ENCODE results near the gene MYMK.

The MYMK gene

GRCh38 chr9:133524679-133525228 is at the start of gene MYMK:
MYMK (minus strand) TSS chr9:133524959; CDS start chr9:133524844, 115 bp downstream.
- no peaks in the 10 kb centered on the region for H3K9me3 ChIP-seq (ENCODE audit: control insufficient read depth, low read length)
- no peaks in the 10 kb centered on the region for H3K36me3 ChIP-seq (ENCODE audit: control insufficient read depth, insufficient read depth, low read length)
- no peak within 1 kb of the TSS for H3K4me3 ChIP-seq (ENCODE audit: low read length)
- H3K4me1 ChIP-seq (ENCODE audit: control insufficient read depth, insufficient read depth, low read length), result peaks cover 13% of the 10 kb centered on the region
- H3K27me3 ChIP-seq (ENCODE audit: control insufficient read depth, insufficient read depth, low read length), result peaks cover 3% of the 10 kb centered on the region
- no peak within 1 kb of the TSS for H3K9ac ChIP-seq (ENCODE audit: low read length)

- Histone ChIP-seq H3K4me1 (ENCODE audit: control insufficient read depth, insufficient read depth, low read length) (no peaks in the 10 kb centered on the region), H3K9me3 (ENCODE audit: control insufficient read depth, low read length) (no peaks in the 10 kb centered on the region), H3K9ac (ENCODE audit: low read length) (no peak overlapping the region), H3K4me3 (ENCODE audit: low read length) (no peak overlapping the region), H3K27me3 (ENCODE audit: control insufficient read depth, insufficient read depth, low read length) (no peaks in the 10 kb centered on the region), H3K36me3 (ENCODE audit: control insufficient read depth, insufficient read depth, low read length) (no peaks in the 10 kb centered on the region)
These were observed 49.2 kb upstream of the MYMK start for GRCh38 chr9:133573791-133574515.

GRCh38 chr9:133572821-133573361 is 48.1 kb upstream of the MYMK start:
- no peaks in the 10 kb centered on the region for H3K9me3 ChIP-seq (ENCODE audit: control insufficient read depth, low read length)
- no peaks in the 10 kb centered on the region for H3K4me1 ChIP-seq (ENCODE audit: control insufficient read depth, insufficient read depth, low read length)
- H3K36me3 ChIP-seq (ENCODE audit: control insufficient read depth, insufficient read depth, low read length), result no peaks in the 10 kb centered on the region
- no peak overlapping the region for H3K4me3 ChIP-seq (ENCODE audit: low read length)
- H3K9ac ChIP-seq (ENCODE audit: low read length), result no peak overlapping the region
- H3K27me3 ChIP-seq (ENCODE audit: control insufficient read depth, insufficient read depth, low read length), result no peaks in the 10 kb centered on the region

GRCh38 chr9:133571896-133572595 is 47.3 kb upstream of the MYMK start:
- Histone ChIP-seq H3K4me1 (ENCODE audit: control insufficient read depth, insufficient read depth, low read length) (no peaks in the 10 kb centered on the region), H3K9me3 (ENCODE audit: control insufficient read depth, low read length) (no peaks in the 10 kb centered on the region), H3K4me3 (ENCODE audit: low read length) (no peak overlapping the region), H3K36me3 (ENCODE audit: control insufficient read depth, insufficient read depth, low read length) (no peaks in the 10 kb centered on the region), H3K9ac (ENCODE audit: low read length) (no peak overlapping the region), H3K27me3 (ENCODE audit: control insufficient read depth, insufficient read depth, low read length) (no peaks in the 10 kb centered on the region)

- Histone ChIP-seq H3K9me3 (ENCODE audit: control insufficient read depth, low read length) (no peaks in the 10 kb centered on the region), H3K4me1 (ENCODE audit: control insufficient read depth, insufficient read depth, low read length) (no peaks in the 10 kb centered on the region), H3K36me3 (ENCODE audit: control insufficient read depth, insufficient read depth, low read length) (no peaks in the 10 kb centered on the region), H3K9ac (ENCODE audit: low read length) (no peak overlapping the region), H3K27me3 (ENCODE audit: control insufficient read depth, insufficient read depth, low read length) (no peaks in the 10 kb centered on the region), H3K4me3 (ENCODE audit: low read length) (no peak overlapping the region)
These were observed 46.7 kb upstream of the MYMK start for GRCh38 chr9:133571391-133571890.

- Histone ChIP-seq H3K9ac (ENCODE audit: low read length) (no peak overlapping the region), H3K4me3 (ENCODE audit: low read length) (no peak overlapping the region), H3K4me1 (ENCODE audit: control insufficient read depth, insufficient read depth, low read length) (no peaks in the 10 kb centered on the region), H3K9me3 (ENCODE audit: control insufficient read depth, low read length) (no peaks in the 10 kb centered on the region), H3K36me3 (ENCODE audit: control insufficient read depth, insufficient read depth, low read length) (no peaks in the 10 kb centered on the region), H3K27me3 (ENCODE audit: control insufficient read depth, insufficient read depth, low read length) (no peaks in the 10 kb centered on the region)
These were observed 45.9 kb upstream of the MYMK start for GRCh38 chr9:133570691-133571080.

- Histone ChIP-seq H3K4me1 (ENCODE audit: control insufficient read depth, insufficient read depth, low read length) (no peaks in the 10 kb centered on the region), H3K27me3 (ENCODE audit: control insufficient read depth, insufficient read depth, low read length) (no peaks in the 10 kb centered on the region), H3K36me3 (ENCODE audit: control insufficient read depth, insufficient read depth, low read length) (no peaks in the 10 kb centered on the region), H3K4me3 (ENCODE audit: low read length) (no peak overlapping the region), H3K9ac (ENCODE audit: low read length) (no peak overlapping the region), H3K9me3 (ENCODE audit: control insufficient read depth, low read length) (no peaks in the 10 kb centered on the region)
These were observed 45.3 kb upstream of the MYMK start for GRCh38 chr9:133569891-133570690.

- no peaks in the 10 kb centered on the region for H3K9me3 ChIP-seq (ENCODE audit: control insufficient read depth, low read length)
- H3K4me1 ChIP-seq (ENCODE audit: control insufficient read depth, insufficient read depth, low read length), result no peaks in the 10 kb centered on the region
- no peaks in the 10 kb centered on the region for H3K36me3 ChIP-seq (ENCODE audit: control insufficient read depth, insufficient read depth, low read length)
- no peak overlapping the region for H3K4me3 ChIP-seq (ENCODE audit: low read length)
- no peaks in the 10 kb centered on the region for H3K27me3 ChIP-seq (ENCODE audit: control insufficient read depth, insufficient read depth, low read length)
- no peak overlapping the region for H3K9ac ChIP-seq (ENCODE audit: low read length)
These were observed 44.5 kb upstream of the MYMK start for GRCh38 chr9:133569121-133569785.

- no peak overlapping the region for H3K9ac ChIP-seq (ENCODE audit: low read length)
- no peaks in the 10 kb centered on the region for H3K36me3 ChIP-seq (ENCODE audit: control insufficient read depth, insufficient read depth, low read length)
- no peaks in the 10 kb centered on the region for H3K27me3 ChIP-seq (ENCODE audit: control insufficient read depth, insufficient read depth, low read length)
- no peak overlapping the region for H3K4me3 ChIP-seq (ENCODE audit: low read length)
- no peaks in the 10 kb centered on the region for H3K9me3 ChIP-seq (ENCODE audit: control insufficient read depth, low read length)
- peaks cover 4% of the 10 kb centered on the region for H3K4me1 ChIP-seq (ENCODE audit: control insufficient read depth, insufficient read depth, low read length)
These were observed 43.4 kb upstream of the MYMK start for GRCh38 chr9:133568186-133568585.

GRCh38 chr9:133566817-133567216 is 42.1 kb upstream of the MYMK start:
- Histone ChIP-seq H3K4me3 (ENCODE audit: low read length) (no peak overlapping the region), H3K9ac (ENCODE audit: low read length) (no peak overlapping the region), H3K9me3 (ENCODE audit: control insufficient read depth, low read length) (no peaks in the 10 kb centered on the region), H3K27me3 (ENCODE audit: control insufficient read depth, insufficient read depth, low read length) (no peaks in the 10 kb centered on the region), H3K4me1 (ENCODE audit: control insufficient read depth, insufficient read depth, low read length) (peaks cover 9% of the 10 kb centered on the region), H3K36me3 (ENCODE audit: control insufficient read depth, insufficient read depth, low read length) (no peaks in the 10 kb centered on the region)

GRCh38 chr9:133566382-133566781 is 41.6 kb upstream of the MYMK start:
- H3K9me3 ChIP-seq (ENCODE audit: control insufficient read depth, low read length), result no peaks in the 10 kb centered on the region
- H3K4me1 ChIP-seq (ENCODE audit: control insufficient read depth, insufficient read depth, low read length), result peaks cover 9% of the 10 kb centered on the region
- no peak overlapping the region for H3K9ac ChIP-seq (ENCODE audit: low read length)
- H3K4me3 ChIP-seq (ENCODE audit: low read length), result no peak overlapping the region
- H3K27me3 ChIP-seq (ENCODE audit: control insufficient read depth, insufficient read depth, low read length), result no peaks in the 10 kb centered on the region
- H3K36me3 ChIP-seq (ENCODE audit: control insufficient read depth, insufficient read depth, low read length), result no peaks in the 10 kb centered on the region

Measured in mucosa of stomach (tissue), 1 donor.